ENCODE results near the gene C1QTNF8.

C1QTNF8 gene

GRCh38 chr16:1045310-1045992 lies 50.6 kb downstream of the C1QTNF8 start:
- peak; percentile 20 for DNase-seq (ENCODE audit: low spot score)

DNA sequence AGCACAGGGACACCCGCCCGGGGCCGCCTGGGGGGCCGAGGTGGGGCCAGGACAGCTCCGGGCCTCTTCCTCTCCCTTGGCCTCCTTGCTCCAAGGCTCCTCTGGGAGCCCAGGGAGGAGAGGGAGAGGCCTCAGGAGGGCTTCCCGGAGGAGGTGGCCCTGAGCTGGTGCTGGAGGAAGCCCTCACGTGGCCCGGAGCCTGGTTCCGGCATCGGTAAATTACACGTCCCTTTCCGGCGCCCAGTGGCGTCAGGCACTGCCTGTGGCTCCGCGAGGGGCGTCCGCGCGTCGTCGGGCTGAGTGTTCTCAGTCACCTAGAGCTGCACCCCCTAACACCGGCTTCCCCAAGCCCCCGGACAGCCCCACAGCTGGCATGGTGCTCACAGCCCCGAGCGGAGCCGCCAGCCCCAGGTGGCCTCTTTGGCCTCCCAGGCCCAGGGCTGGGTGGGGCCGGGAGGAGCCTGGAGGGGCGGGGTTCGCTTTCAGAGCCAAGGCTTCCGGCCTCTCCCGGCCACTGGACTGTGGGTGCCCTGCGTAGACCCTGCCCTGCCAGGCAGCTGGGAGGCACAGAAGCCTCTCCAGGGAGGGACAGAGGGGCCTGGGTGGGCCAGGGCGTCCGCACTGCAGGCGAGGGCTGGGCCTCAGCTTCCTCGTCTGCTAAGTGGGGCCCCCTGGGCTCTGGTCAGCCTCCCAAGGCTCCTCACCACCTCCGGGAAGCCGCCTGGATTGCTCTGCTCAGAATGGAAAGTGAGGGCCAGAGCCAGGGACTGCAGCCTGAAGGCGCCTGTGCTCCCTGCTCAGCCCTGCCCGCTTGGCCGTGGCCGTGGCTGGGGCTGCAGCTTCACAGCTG lies 51.4 kb downstream of the C1QTNF8 start:
- DNase-seq (ENCODE audit: low spot score), result no peak

DNA sequence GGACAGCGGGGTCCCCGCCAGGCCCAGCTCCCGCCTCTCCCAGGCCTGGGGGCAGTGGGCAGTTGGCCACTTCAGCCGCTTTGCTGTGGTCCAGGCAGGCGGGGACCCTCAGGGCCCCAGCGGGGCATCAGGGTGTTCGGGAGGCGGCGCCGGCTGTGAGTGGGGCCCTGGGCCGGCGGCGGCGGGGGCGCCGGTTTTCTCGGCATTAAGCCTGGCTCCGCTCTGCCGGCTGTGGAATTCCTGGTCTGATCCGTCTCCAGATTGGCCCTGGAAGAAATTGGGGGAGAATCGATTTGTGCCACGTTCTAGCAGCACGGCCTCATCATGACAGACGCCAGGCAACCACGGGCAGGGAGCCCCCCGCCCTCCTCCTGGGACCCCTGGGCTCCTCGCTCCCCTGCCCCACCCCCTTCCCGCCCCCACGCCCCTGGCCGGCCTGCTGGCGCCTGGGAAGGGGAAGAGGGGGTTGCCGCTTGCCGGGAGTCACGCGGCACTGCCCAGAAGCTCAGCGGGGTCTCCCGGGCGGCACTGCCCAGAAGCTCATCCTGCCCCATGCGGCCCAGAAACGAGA lies 52.1 kb downstream of the C1QTNF8 start:
- no peak for DNase-seq (ENCODE audit: low spot score)

DNA sequence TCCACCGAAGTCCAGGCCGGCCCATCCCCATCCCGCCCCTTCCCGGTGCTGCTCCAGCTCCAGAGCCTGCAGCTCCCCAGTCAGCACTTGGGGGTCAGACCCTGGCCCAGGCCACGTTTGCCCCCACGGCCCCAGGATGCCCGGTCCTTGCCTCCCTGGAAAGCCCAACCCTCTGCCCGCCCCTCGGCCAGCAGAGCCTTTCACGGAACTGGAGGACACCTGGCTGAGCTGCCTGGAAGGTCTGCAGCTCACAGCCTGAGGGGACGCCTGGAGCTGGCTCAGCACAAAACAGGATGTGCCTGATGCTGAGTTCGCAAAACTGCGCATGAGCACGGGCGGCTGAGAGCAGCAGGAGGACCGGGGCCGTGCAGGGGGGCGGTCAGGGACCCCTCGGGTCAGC lies 53.2 kb downstream of the C1QTNF8 start:
- no peak for DNase-seq (ENCODE audit: low spot score)

DNA sequence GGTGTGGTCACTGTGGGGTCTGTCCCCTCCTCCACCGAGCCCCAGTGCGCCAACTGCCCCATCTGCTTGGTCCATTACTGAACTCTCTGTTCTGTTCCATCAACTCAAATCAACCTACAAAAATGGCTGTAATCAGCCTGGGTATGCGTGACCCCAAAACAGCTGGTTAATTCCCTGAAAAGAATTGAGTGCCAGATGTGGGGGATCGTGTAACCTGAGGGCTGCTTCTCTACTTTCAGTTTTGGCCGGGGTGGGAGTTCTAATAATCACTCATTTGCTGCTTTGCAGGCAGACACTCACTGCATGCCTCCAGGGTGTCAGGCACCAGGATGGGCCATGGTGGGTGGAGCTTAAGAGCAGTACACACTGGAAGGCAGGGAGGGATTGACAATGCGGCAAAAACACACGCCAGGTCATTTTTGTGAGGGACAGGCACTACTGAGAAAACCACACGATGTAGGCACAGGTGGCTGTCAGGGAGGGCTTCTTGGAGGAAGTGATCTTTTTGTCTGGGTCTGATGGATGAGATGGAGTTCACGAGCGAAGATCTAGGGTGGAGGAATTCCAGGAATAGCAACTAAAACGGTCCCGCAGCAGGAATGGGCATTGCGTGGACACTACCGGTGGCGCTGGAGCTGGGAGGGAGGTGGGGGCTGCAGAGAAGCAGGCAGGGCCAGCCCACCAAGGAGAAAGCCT lies 53.8 kb downstream of the C1QTNF8 start:
- DNase-seq (ENCODE audit: low spot score), result no peak

GRCh38 chr16:1040346-1040745 lies 55.7 kb downstream of the C1QTNF8 start:
- no peak for DNase-seq (ENCODE audit: low spot score)

GRCh38 chr16:1039762-1040161 lies 56.3 kb downstream of the C1QTNF8 start:
- no peak for DNase-seq (ENCODE audit: low spot score)

GRCh38 chr16:1038932-1039331 lies 57.1 kb downstream of the C1QTNF8 start:
- no peak for DNase-seq (ENCODE audit: low spot score)
